KMS-11 (cell line): ENCODE results near the gene LYPD3.

Source experiments
- H2AFZ ChIP-seq: fragments of 200-600 bp; sonication (generic); 2 replicates; pipeline ENCODE4 v1.6.1; 2016; ENCODE audit warnings: antibody characterized with exemption, mixed run types, low read depth
- H3K27ac ChIP-seq: fragments of 200-600 bp; sonication (generic); 2 replicates; pipeline ENCODE4 v1.6.1; 2016; ENCODE audit warnings: mild to moderate bottlenecking, mixed run types
- H3K27me3 ChIP-seq: fragments of 200-600 bp; sonication (generic); 2 replicates; pipeline ENCODE4 v1.6.1; 2017; ENCODE audit warnings: mild to moderate bottlenecking, low read depth, mixed run types, moderate library complexity; ENCODE audit not compliant: insufficient read depth
- H3K36me3 ChIP-seq: fragments of 200-600 bp; sonication (generic); 2 replicates; pipeline ENCODE4 v1.6.1; 2017; ENCODE audit warnings: mild to moderate bottlenecking, mixed run types; ENCODE audit not compliant: insufficient read depth
- H3K4me1 ChIP-seq: fragments of 200-600 bp; sonication (generic); 2 replicates; pipeline ENCODE4 v1.6.1; 2016; ENCODE audit warnings: mild to moderate bottlenecking, low read depth, mixed run types; ENCODE audit not compliant: poor library complexity, severe bottlenecking
- H3K4me2 ChIP-seq: fragments of 200-600 bp; sonication (generic); 2 replicates; pipeline ENCODE4 v1.7.0; 2016; ENCODE audit warnings: mild to moderate bottlenecking, mixed run types
- H3K4me3 ChIP-seq: fragments of 200-600 bp; sonication (generic); IDR thresholded peaks from 2 replicates; pipeline ENCODE4 v1.6.1; 2017; ENCODE audit warnings: low read depth, low read length, mixed read lengths; ENCODE audit not compliant: insufficient read depth
- H3K79me2 ChIP-seq: fragments of 200-600 bp; sonication (generic); 2 replicates; pipeline ENCODE4 v1.6.1; 2016; ENCODE audit warnings: low read depth, mixed run types; ENCODE audit not compliant: insufficient read depth
- H3K9ac ChIP-seq: fragments of 200-600 bp; sonication (generic); 2 replicates; pipeline ENCODE4 v1.6.1; 2016; ENCODE audit warnings: mild to moderate bottlenecking, mixed run types
- H4K20me1 ChIP-seq: fragments of 200-600 bp; sonication (generic); 2 replicates; pipeline ENCODE4 v1.6.1; 2016; ENCODE audit warnings: mild to moderate bottlenecking, mixed run types; ENCODE audit not compliant: insufficient read depth
- TF ChIP-seq, protein P1 (sequence below): fragments of 200-600 bp; sonication (generic); conservative IDR thresholded peaks from 2 replicates; pipeline ENCODE4 v1.6.1; 2017; ENCODE audit warnings: low read depth, mild to moderate bottlenecking, antibody characterized with exemption, low read length, moderate library complexity, mixed read lengths

LYPD3 gene

DNA sequence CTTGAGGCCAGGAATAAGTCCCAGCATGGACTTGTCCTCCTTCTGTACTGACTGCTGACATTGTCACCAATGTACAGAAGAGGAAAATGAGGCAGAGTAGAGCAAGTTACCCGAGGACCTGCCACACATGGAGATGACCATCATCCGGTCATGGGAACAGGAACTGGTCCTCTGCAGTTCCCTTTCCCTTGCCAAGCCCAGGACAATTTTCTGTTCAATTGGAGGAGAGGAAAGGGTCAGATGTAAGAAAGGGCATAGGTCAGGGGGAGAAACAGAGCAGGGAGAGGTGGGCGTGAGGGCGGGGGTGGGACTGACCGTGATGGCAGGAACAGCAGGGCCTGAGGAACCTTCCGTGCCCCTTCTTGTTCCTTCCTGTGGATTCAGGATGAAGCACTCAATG, 20.5 kb upstream of the LYPD3 start:
- TF ChIP-seq, protein P1, sequence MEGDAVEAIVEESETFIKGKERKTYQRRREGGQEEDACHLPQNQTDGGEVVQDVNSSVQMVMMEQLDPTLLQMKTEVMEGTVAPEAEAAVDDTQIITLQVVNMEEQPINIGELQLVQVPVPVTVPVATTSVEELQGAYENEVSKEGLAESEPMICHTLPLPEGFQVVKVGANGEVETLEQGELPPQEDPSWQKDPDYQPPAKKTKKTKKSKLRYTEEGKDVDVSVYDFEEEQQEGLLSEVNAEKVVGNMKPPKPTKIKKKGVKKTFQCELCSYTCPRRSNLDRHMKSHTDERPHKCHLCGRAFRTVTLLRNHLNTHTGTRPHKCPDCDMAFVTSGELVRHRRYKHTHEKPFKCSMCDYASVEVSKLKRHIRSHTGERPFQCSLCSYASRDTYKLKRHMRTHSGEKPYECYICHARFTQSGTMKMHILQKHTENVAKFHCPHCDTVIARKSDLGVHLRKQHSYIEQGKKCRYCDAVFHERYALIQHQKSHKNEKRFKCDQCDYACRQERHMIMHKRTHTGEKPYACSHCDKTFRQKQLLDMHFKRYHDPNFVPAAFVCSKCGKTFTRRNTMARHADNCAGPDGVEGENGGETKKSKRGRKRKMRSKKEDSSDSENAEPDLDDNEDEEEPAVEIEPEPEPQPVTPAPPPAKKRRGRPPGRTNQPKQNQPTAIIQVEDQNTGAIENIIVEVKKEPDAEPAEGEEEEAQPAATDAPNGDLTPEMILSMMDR: no peak

DNA sequence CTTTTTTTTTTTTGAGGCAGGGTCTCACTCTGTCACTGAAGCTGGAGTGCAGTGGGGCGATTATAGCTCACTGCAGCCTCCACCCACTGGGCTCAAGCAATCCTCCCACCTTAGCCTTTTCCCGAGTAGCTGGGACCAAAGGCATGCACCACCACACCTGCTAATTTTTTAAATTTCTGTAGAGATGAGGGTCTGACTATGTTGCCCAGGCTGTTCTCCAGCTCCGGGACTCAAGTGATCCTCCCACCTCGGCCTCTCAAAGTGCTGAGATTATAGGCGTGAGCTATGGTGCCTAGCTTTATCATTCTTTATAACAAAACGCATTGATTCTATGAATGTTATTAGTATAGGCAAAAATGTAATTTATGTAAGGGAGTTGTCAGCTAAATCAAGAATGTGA, 17.9 kb upstream of the LYPD3 start:
- Histone ChIP-seq H3K79me2 (no peaks in the 10 kb centered on the region), H3K9ac (no peak overlapping the region), H4K20me1 (no peaks in the 10 kb centered on the region), H3K4me3 (no peak overlapping the region), H2AFZ (no peak overlapping the region), H3K36me3 (no peaks in the 10 kb centered on the region), H3K4me2 (no peak overlapping the region), H3K4me1 (no peaks in the 10 kb centered on the region), H3K27ac (no peak overlapping the region), H3K27me3 (no peaks in the 10 kb centered on the region)
- TF ChIP-seq, protein P1: no peak

More for the DNA sequence above, 20.5 kb upstream of the LYPD3 start:
- H3K36me3 ChIP-seq: no peaks in the 10 kb centered on the region
- H3K27me3 ChIP-seq: no peaks in the 10 kb centered on the region
- H3K4me1 ChIP-seq: no peaks in the 10 kb centered on the region
- H3K9ac ChIP-seq: no peak overlapping the region
- H4K20me1 ChIP-seq: no peaks in the 10 kb centered on the region
- H3K79me2 ChIP-seq: no peaks in the 10 kb centered on the region
- H3K27ac ChIP-seq: no peak overlapping the region
- H3K4me2 ChIP-seq: no peak overlapping the region
- H2AFZ ChIP-seq: no peak overlapping the region
- no peak overlapping the region for H3K4me3 ChIP-seq

DNA sequence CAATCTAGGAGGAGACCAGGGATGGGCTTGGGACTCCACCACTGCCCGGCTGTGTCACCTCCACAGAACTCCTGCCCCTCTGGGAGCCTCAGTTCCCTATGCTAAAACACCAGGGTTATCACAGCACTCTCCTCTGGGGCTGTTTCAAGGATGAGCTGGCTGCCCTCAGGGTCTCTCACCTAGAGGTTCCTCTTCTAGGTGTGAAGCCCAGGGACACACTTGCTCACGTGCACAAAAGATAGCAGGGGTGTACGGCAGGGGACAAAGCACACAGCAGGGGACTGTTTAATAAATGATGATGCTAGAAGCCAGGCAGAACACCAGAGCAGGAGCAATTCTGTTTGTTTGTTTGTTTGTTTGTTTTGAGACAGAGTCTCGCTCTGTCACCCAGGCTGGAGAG, 16.8 kb upstream of the LYPD3 start:
- TF ChIP-seq, protein P1: no peak

GRCh38 chr19:43481701-43482100, 16.3 kb upstream of the LYPD3 start:
- H3K79me2 ChIP-seq: no peaks in the 10 kb centered on the region
- H3K4me3 ChIP-seq: no peak overlapping the region
- no peaks in the 10 kb centered on the region for H3K27me3 ChIP-seq
- H3K27ac ChIP-seq: no peak overlapping the region
- H3K4me2 ChIP-seq: no peak overlapping the region
- no peak overlapping the region for H2AFZ ChIP-seq
- no peaks in the 10 kb centered on the region for H4K20me1 ChIP-seq
- TF ChIP-seq, protein P1: no peak
- no peaks in the 10 kb centered on the region for H3K36me3 ChIP-seq
- no peaks in the 10 kb centered on the region for H3K4me1 ChIP-seq
- H3K9ac ChIP-seq: no peak overlapping the region

More for the DNA sequence above, 16.8 kb upstream of the LYPD3 start:
- no peaks in the 10 kb centered on the region for H4K20me1 ChIP-seq
- no peak overlapping the region for H2AFZ ChIP-seq
- no peaks in the 10 kb centered on the region for H3K79me2 ChIP-seq
- no peaks in the 10 kb centered on the region for H3K36me3 ChIP-seq
- H3K4me2 ChIP-seq: no peak overlapping the region
- H3K27me3 ChIP-seq: no peaks in the 10 kb centered on the region
- no peak overlapping the region for H3K4me3 ChIP-seq
- no peaks in the 10 kb centered on the region for H3K4me1 ChIP-seq
- H3K27ac ChIP-seq: no peak overlapping the region
- no peak overlapping the region for H3K9ac ChIP-seq
